EL (cell line): ENCODE results near the gene USP6NL.
"Not testable (repeated sequence)": the region's sequence is repeated elsewhere in the genome, so short reads cannot be mapped to it uniquely, and the experiment has no call there.

Experiments used
- DNase-seq: peaks from one replicate; pipeline ENCODE4 v3.0.0-alpha.2; 2016

USP6NL gene

GRCh38 chr10:11511321-11511720, 100.1 kb downstream of the USP6NL start:
- no peak for DNase-seq

DNA sequence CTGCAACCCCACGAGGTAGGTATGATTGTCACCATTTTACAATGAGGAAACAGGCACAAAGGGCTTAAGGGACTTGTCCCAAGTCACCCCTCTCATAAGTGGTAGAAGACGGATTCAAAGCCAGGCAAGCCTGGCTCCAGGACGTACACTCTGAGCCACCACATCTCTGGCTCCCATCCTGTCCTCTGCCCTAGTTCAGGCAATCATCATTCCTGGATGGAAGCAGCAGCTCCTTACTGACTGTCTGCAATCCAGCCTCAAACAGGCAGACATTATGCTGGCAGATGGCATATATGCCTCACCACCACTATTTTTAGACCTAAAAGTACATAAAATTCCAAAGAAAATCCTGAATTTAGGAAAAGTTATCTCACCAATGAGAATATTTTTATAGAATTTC, 100.7 kb downstream of the USP6NL start:
- DNase-seq = no peak

DNA sequence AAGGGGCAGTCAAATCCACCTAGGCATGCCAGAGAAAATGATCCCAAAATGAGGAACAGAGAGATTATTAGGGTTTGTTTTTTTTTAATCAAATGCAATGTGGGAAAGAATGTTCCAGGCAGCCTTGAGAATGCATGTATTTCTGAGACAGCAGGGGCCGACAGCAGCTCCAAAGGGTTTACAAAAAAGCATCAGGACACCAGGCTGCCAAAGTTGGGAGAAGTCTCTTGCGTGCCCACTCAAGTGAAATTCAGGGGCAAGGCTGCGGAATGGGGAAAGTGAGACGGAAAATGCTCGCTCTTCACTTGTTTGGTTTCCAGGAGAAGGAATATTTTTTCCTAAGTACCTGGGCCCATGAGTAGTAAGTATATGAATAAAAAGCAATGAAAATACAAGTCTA, 101.2 kb downstream of the USP6NL start:
- DNase-seq = no peak

- DNase-seq = no peak
Measured at GRCh38 chr10:11509036-11509435, 102.4 kb downstream of the USP6NL start.

DNA sequence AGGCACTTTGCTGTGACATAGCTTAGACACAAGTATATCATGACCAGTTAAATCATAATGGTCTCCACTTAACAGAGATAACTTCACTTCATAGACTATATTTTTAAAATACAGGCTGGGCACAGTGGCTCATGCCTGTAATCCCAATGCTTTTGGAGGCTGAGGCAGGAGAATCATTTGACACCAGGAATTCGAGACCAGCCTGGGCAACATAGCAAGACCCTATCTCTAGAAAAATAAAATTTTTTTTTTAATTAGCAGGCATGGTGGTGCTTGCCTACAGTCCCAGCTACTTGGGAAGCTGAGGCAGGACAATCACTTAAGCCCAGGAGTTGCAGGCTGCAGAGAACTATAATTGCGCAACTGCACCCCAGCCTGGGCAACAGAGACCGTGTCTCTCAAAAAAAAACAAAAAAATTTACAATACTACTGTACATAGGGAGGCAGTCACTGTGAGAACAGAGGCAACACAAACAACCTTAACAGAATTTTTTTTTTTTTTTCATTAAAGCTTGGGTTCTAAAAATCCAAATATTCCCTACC, 105.1 kb downstream of the USP6NL start:
- DNase-seq = no peak

DNA sequence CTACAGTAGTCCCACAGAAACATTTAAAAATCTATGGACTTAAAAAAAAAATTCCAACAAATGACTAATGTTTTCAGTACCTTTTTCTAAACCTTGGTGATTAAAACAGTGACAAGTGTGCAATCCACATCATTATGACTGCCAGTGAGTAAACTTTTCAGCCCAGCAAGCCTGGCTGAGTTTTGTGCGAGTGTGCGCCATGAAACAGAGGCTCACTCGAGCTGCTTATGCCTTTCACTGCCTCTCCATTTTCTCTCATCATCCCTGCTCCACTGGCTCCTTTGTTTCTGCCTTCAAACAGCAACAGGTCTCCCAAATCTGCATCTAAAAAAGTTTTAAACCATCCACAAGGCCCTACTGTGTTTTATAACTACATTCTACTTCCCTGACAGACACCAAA, 105.8 kb downstream of the USP6NL start:
- no peak for DNase-seq

GRCh38 chr10:11504566-11505285, 106.7 kb downstream of the USP6NL start:
- DNase-seq = no peak

- DNase-seq = no peak
Measured at GRCh38 chr10:11501600-11501999, 109.8 kb downstream of the USP6NL start.

GRCh38 chr10:11499425-11500071, 111.9 kb downstream of the USP6NL start:
- DNase-seq = no peak

DNA sequence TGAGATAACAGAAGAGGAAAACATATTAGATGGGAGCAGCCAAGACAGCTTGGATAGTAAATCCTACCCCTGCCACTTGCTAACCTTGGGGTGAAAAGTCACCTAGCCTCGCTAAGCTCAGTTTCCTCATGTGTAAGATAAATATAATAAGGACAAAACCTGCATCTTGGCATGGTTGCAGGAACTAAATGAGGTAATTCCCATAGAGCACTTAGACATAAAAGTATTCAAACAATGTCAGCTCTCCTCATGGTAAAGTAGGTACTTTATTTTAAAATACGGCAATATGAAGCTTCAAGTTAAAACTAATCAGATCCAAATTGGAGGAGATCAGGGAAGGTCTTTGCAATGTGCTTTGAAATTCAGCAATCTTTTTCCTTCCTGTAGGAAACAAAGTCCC, 113.1 kb downstream of the USP6NL start:
- no peak for DNase-seq

- DNase-seq = not testable (repeated sequence)
Measured at GRCh38 chr10:11494923-11495322, 116.5 kb downstream of the USP6NL start.

- DNase-seq = no peak
Measured at GRCh38 chr10:11493646-11494045, 117.8 kb downstream of the USP6NL start.

- no peak for DNase-seq
Measured at GRCh38 chr10:11491087-11491486, 120.4 kb downstream of the USP6NL start.

DNA sequence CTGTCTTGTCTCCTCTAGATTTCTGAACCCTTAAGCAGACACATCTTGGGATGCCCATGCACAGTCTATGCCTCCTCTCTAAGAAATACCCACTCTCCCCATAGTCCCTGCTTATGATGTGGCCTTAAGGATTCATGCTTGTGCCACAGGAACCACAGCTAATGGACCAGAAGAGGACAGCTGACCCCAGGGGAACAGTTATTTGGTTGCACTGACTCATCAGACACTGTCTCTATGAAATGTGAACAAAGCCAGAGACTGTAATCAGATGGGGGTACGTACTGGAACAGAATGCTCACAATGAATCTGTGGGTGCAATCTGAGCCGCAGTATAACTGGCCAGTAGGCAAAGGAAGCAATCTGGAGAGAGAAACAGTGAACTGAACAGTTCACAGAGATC, 121.9 kb downstream of the USP6NL start:
- no peak for DNase-seq

- peak; percentile 42 for DNase-seq
Measured at GRCh38 chr10:11488126-11488525, 123.3 kb downstream of the USP6NL start.

- DNase-seq = no peak
Measured at GRCh38 chr10:11483201-11484148, 128.0 kb downstream of the USP6NL start.

DNA sequence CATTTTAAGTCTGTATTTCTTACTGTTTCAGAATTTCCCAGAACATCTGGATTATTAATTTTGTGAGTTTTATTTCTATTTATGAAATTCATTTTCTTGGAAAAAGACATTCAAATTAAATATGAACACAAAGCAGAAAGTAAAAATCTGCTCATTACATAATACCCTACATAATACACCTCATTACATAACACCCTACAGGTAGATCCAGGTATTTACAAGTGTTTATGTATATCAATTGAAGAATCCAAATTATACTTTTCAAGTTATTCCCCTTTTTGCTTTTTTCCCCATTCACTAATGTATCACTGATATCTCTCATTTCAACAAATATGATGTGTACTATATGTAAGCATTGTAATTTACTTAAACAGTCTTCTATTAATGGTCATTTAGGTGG, 129.1 kb downstream of the USP6NL start:
- no peak for DNase-seq

DNA sequence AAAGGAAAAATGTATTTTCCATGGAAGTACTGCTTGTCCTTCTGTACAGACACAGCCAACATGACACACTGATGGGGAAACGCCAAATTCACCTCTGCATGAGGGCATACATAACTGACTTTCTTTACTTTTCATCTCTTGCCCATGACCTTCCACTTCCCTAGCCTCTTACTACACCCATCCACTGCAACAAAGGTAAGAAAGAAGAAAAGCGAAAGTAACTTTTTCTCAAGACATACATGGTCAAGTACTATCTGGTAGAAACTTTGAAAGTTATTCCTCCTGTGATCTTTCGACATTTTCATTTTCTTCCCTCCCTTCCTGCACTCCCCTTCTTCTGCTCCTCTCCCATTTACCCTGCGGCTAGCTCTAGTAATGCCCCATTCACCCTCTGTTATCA, 130.8 kb downstream of the USP6NL start:
- no peak for DNase-seq

DNA sequence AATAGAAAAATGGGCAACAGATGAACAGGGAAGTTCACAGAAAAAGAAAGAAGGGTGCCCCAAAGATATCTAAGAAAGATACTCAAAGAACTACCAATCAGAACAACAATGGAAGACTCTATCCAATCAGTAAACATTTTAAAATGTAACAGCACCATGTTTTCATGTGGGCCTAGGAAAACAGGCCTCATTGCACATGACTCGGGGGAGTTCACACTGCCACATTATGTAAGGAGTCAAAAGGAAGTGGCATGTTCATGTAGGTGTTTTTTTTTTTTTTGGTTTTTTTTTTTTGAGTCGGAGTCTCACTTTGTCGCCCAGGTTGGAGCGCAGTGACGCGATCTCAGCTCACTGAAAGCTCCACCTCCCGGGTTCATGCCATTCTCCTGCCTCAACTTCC, 132.2 kb downstream of the USP6NL start:
- DNase-seq = no peak

DNA sequence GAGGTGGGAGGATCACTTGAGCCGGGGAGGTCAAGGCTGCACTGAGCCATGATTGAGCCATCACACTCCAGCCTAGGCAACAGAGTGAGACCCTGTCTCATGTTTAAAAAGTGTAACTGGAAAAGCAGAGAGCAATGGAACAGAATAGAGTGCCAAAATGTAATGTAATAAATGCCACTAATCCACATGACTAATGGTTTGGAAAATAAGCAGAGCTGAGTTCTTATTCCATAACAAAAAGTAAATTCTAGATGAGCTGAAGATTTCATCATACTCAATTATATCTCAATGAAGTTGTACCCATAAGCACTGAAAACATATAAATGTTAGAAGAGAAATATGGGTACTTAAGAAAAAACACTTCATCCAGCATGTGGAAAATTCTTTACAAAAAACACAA, 132.6 kb downstream of the USP6NL start:
- DNase-seq = no peak

- DNase-seq = no peak
Measured at GRCh38 chr10:11475831-11476434, 135.5 kb downstream of the USP6NL start.

- no peak for DNase-seq
Measured at GRCh38 chr10:11473128-11473760, 138.2 kb downstream of the USP6NL start.
